GM12864 (cell line): ENCODE data around the gene SEZ6L.

ENCODE experiments used
- DNase-seq: peaks from one replicate; pipeline ENCODE4 v3.0.0-alpha.2; 2011; ENCODE audit warnings: low read depth
- H3K4me3 ChIP-seq: 2 replicates; pipeline ENCODE4 v1.5.1; 2011; ENCODE audit warnings: mild to moderate bottlenecking, low read depth, low read length, control low read depth
- TF ChIP-seq, protein P1 (sequence below): IDR thresholded peaks from 2 replicates; pipeline ENCODE4 v1.5.1; 2011; ENCODE audit warnings: low read depth, mild to moderate bottlenecking, moderate library complexity, low read length, control low read depth, inconsistent platforms; ENCODE audit errors: missing control alignments

SEZ6L gene

DNA sequence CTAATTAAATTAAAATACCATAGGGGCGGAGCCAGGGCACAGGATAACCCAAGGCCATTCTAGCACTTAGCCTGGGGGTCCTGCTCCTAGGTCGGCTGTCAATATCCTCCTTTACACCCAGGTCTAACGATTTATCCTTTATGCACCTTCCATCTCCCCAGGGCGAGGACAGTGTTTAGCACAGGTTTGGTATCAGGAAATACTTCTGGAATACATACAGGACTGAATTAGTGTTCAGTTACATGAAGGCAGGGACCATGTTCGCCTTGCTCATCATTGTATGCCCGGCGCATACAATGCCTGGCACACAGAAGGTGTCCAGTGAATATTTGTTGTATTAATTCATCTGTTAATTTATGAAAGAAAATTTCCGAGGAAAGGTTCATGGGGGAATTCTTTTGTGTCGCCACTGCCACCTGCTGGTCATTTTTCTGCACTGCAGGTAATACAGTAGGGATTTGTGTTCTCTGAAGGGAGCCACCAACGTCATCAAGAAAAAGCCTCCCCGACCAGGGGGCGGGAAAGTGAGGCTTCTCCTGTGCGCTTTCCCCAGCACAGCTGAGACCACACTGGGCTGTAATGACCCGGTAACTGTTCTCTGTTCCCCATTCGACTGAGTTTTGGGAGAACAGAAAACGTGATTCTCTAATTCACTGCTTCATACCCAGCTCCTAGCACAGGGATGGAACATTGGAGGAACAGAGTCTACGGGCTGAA lies 191.1 kb downstream of the SEZ6L start:
- TF ChIP-seq, protein P1, sequence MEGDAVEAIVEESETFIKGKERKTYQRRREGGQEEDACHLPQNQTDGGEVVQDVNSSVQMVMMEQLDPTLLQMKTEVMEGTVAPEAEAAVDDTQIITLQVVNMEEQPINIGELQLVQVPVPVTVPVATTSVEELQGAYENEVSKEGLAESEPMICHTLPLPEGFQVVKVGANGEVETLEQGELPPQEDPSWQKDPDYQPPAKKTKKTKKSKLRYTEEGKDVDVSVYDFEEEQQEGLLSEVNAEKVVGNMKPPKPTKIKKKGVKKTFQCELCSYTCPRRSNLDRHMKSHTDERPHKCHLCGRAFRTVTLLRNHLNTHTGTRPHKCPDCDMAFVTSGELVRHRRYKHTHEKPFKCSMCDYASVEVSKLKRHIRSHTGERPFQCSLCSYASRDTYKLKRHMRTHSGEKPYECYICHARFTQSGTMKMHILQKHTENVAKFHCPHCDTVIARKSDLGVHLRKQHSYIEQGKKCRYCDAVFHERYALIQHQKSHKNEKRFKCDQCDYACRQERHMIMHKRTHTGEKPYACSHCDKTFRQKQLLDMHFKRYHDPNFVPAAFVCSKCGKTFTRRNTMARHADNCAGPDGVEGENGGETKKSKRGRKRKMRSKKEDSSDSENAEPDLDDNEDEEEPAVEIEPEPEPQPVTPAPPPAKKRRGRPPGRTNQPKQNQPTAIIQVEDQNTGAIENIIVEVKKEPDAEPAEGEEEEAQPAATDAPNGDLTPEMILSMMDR, result peak; percentile 83
- no peak overlapping the region for H3K4me3 ChIP-seq

DNA sequence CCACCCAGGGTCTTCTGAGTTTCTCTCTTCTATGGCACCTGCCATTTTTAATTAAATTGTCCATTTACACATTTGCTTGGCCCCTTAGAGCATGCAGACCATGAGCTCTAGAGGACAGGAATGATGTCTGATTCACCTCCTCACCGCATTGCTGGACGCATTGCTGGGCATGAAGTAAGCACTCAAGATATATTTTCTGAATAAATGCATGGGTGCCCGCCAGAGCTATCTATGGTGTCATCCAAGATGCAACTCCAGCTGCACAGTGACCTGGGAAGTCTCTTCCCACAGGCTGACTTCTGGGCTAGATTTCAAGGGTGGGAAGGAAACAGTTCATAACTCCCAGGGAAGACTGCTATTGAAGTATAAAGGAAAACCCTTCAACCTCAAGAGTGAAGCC lies 193.2 kb downstream of the SEZ6L start:
- TF ChIP-seq, protein P1, result no peak
- no peak overlapping the region for H3K4me3 ChIP-seq
- DNase-seq, result no peak

More for the DNA sequence above, 191.1 kb downstream of the SEZ6L start:
- DNase-seq, result peak; percentile 30

DNA sequence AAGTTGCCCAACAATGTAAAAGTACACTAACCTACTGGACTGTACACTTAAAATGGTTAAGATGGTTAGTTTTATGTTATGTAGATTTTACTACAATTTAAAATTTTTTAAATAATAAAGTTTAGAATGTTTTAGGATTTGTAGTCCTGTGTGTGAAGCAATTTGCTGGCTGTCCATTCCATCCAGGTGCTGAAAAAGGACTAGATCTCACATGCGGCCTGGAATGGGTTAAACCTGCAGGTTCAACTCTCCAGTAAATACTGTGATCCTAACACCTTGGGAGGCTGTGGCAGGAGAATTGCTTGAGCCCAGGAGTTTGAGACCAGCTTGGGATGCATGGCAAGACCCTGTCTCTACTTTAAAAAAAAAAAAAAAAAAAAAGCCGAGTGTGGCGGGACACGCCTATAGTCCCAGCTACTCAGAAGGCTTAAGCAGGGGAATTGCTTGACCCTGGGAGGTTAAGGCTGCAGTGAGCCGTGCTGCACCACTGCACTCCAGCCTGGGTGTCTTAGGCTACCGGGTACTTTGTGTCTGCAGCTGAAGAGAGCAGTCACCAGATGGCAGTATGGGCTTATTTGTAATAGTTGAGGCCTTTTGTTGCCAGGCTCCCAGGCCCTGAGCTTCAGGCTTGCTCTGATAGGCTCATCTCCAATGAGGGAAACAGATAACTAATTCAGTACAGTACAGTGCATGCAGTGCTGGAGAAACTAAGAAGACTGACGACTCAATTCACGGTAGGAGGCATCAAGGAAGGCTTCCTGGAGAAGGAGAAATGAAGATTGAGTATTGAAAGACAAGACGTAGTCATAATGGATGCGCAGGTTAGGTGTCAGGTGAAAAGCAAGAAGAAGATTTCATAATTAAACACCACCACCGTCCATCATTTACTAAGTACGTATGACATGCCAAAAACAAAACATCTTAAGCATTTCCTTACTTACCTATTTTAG lies 195.1 kb downstream of the SEZ6L start:
- TF ChIP-seq, protein P1, result peak; percentile 77
- no peak overlapping the region for H3K4me3 ChIP-seq
- peak; percentile 50 for DNase-seq

DNA sequence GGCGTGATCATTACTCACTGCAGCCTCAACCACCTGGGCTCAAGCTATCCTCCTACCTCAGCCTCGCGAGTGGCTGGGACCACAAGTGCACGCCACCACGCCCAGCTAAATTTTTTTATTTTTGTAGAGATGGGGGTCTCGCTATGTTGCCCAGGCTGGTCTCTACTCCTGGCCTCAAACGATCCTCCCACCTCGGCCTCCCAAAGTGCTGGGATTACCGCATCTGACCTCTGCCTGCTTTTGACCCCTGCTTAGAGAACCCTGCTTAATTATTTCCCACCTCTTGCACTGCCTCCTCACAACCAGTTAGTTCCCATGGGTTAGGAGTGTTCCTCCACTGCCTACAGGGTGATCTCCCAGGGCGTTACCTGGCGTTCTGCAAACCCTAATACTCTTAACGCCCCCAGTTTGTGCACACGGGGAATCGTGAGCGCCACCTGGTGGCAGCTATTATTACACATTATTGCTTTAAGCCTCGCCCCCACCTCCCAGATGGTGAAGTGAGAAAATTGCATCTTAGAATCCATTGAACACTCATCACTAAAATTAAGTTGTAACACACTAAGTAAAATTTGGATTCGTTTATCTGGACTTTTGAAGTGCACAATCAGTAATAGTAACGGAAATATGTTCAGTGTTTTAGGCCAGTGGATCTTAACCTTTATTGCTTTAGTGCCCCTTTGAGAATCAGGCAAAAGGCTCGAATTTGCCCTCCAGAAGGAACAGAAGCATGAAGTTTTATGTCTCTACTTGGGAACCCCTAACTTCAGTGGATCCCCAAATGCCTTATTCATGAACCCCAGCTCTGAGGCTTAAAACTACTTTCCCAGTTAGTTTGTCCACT lies 198.4 kb downstream of the SEZ6L start:
- no peak overlapping the region for H3K4me3 ChIP-seq
- no peak for DNase-seq
- TF ChIP-seq, protein P1, result peak; percentile 84

DNA sequence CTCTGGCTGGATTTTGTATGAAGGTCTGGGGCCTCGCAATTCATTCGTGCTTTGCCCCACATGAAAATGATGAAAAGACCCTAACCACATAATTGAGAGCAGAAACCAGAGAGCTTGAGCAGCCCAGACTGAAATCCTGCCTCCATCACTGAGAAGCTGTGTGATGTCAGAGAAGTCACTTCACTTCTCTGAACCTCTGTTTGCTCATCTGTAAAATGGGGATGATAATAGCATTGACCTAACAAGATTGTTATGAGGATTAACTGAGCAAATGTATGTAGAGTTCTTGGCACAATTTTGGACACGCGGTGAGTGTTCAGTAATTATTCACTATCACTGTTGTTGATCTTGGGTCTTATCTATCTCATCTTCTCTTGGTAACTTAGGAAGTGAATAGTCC lies 203.6 kb downstream of the SEZ6L start:
- no peak overlapping the region for H3K4me3 ChIP-seq
- no peak for DNase-seq

More for the DNA sequence above, 203.6 kb downstream of the SEZ6L start:
- TF ChIP-seq, protein P1, result no peak
